ENCODE results near the gene PPM1H.
A peak's percentile ranks its signal among the peaks of the same experiment; 100 is the strongest.
"Not testable (repeated sequence)": the region's sequence is repeated elsewhere in the genome, so short reads cannot be mapped to it uniquely, and the experiment has no call there.

PPM1H gene

GRCh38 chr12:62761658-62762057 is 173.3 kb downstream of the PPM1H start:
- DNase-seq: no peak

- DNase-seq: no peak
Observed at GRCh38 chr12:62760779-62761178, 174.2 kb downstream of the PPM1H start.

GRCh38 chr12:62760341-62760740 is 174.6 kb downstream of the PPM1H start:
- DNase-seq: not testable (repeated sequence)

- DNase-seq: no peak
Observed at GRCh38 chr12:62758216-62758615, 176.7 kb downstream of the PPM1H start.

GRCh38 chr12:62757048-62757447 is 177.9 kb downstream of the PPM1H start:
- no peak for DNase-seq

GRCh38 chr12:62754706-62755105 is 180.2 kb downstream of the PPM1H start:
- no peak for DNase-seq

- DNase-seq: no peak
Observed at GRCh38 chr12:62751810-62752155, 183.2 kb downstream of the PPM1H start.

- no peak for DNase-seq
Observed at GRCh38 chr12:62750941-62751809, 183.8 kb downstream of the PPM1H start.

- DNase-seq: no peak
Observed at GRCh38 chr12:62749586-62749985, 185.4 kb downstream of the PPM1H start.

- DNase-seq: no peak
Observed at GRCh38 chr12:62748941-62749468, 185.9 kb downstream of the PPM1H start.

- no peak for DNase-seq
Observed at GRCh38 chr12:62744551-62744950, 190.4 kb downstream of the PPM1H start.

- no peak for DNase-seq
Observed at GRCh38 chr12:62739266-62740015, 195.5 kb downstream of the PPM1H start.

GRCh38 chr12:62738616-62739015 is 196.3 kb downstream of the PPM1H start:
- peak; percentile 61 for DNase-seq

- no peak for DNase-seq
Observed at GRCh38 chr12:62738105-62738504, 196.8 kb downstream of the PPM1H start.

- DNase-seq: no peak
Observed at GRCh38 chr12:62737615-62738014, 197.3 kb downstream of the PPM1H start.

GRCh38 chr12:62737188-62737587 is 197.8 kb downstream of the PPM1H start:
- no peak for DNase-seq

GRCh38 chr12:62736596-62736995 is 198.4 kb downstream of the PPM1H start:
- no peak for DNase-seq

- no peak for DNase-seq
Observed at GRCh38 chr12:62732861-62733427, 202.0 kb downstream of the PPM1H start.

GRCh38 chr12:62731055-62731820 is 203.7 kb downstream of the PPM1H start:
- no peak for DNase-seq

- no peak for DNase-seq
Observed at GRCh38 chr12:62730649-62731048, 204.3 kb downstream of the PPM1H start.

GRCh38 chr12:62729579-62730544 is 205.1 kb downstream of the PPM1H start:
- not testable (repeated sequence) for DNase-seq

GRCh38 chr12:62728741-62729140 is 206.2 kb downstream of the PPM1H start:
- DNase-seq: no peak

Measured in retina (tissue), 1 donor.